ENCODE measurements around the gene ACOD1.
"Not testable (repeated sequence)": the region's sequence is repeated elsewhere in the genome, so short reads cannot be mapped to it uniquely, and the experiment has no call there.

ACOD1 gene

DNA sequence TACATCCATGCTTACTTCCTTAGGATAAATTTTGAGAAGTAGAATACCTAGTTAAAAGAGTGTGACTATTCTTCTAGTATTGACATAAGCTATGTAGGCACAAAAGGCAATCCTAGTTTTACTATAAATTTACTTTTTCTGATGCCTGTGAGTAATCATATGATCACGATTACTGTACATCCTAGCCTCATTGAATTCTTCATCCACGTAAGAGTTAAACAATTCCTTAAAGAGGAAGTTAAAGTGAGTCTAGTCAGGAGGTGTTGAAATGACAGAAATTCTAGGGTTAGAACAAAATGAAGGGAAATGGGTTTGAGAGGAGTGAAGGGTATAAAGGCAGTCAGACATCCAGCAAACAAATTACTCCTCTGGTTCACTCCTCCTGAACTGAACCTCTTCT lies at the start of gene ACOD1:
Gene ACOD1, plus strand, starts transcription at position 363 of the 400 bp plus-strand sequence. CDS start 48 bp downstream, outside the sequence.
- FAIRE-seq, result no peak

GRCh38 chr13:76899066-76899465 lies 49.2 kb upstream of the ACOD1 start:
- not testable (repeated sequence) for FAIRE-seq

DNA sequence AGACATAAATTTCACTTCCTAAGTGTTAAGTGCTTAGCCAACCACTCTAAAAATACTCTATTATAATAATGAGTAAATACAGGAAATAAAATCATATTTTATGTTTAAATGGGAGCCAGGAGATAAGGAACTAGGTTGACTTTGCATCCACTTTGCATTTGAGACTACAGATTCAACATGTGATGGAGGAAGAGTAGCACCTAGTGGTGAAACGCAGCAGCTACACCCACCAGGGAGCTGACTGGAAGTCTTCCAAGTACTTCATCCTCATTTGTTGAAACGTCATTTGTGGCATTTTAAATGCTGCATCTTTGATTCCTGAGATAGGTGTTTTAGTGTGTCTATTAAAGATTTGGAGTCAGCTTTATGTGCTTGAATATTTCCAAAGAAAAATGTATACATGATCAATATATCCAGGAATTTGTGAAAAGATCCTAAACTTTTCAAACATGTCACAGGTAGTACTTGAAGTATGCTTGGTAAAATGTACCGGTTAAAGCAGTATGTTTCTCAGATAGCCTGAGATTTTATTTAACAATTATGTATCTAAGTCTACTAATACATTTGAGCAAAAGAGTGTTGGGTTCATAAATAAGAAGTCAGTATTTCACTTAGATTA lies 44.7 kb upstream of the ACOD1 start:
- peak; percentile 14 for FAIRE-seq

DNA sequence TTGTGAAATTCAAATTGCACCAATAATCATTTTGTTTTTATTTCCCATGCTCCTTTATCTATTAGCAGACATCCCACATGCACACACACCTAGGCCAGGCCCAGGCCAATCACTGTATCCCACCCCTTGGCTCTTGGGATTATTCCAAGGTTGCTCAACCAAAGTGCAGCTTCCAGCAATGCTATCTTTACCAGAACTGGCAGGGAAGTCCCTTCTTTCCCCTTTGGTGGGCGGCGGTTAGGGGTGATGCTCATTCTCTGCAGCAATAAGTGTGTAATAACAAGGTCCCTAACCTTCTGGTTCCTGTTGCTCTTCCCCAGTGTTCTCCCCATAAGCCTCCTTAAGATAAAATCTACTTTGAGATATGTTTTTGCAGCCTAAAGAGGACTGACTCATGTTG lies 43.8 kb upstream of the ACOD1 start:
- no peak for FAIRE-seq

- no peak for FAIRE-seq
These were observed 35.8 kb upstream of the ACOD1 start for GRCh38 chr13:76912476-76912875.

- no peak for FAIRE-seq
These were observed 34.4 kb upstream of the ACOD1 start for GRCh38 chr13:76913898-76914297.

DNA sequence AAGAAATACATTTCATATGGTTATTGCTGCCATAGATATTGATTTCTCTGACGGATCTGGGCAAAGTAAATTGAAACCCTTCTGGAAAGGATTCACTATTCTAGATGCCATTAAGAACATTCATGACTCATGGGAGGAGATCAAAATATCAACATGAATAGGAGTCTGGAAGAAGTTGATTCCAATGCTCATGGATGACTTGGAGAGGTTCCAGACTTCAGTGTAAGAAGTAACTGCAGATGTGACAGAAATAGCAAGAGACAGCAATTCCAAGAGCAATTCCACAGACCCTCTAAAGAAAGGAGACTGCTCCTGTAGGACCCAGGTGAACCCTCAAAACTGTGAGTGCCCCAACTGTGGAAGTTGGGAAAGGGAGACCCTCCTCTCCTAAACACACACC lies 31.2 kb upstream of the ACOD1 start:
- no peak for FAIRE-seq

DNA sequence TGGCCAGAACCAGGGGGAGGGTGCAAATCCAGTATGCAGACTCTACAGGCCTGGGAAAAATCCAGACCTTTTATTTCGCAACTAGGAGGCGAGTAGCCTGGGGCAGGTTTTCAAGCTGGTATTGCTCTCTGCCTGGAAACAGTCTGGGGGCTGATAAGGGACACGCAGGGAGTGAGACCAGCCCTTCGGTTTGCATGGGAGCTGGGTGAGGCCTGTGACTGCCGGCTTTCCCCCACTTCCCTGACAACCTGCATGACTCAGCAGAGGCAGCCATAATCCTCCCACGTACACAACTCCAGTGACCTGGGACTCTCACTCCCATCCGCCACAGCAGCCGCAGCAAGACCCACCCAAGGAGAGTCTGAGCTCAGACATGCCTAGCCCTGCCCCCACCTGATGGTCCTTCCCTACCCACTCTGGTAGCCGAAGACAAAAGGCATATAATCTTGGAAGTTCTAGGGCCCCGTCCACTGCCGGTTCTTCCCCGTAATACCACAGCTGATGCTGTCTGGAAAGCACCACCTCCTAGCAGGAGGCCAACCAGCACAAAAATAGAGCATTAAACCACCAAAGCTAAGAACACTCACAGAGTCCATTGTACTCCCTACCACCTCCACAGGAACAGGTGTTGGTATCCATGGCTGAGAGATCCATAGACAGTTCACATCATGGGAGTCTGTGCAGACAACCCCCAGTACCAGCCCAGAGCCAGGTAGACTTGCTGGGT lies 30.4 kb upstream of the ACOD1 start:
- not testable (repeated sequence) for FAIRE-seq

DNA sequence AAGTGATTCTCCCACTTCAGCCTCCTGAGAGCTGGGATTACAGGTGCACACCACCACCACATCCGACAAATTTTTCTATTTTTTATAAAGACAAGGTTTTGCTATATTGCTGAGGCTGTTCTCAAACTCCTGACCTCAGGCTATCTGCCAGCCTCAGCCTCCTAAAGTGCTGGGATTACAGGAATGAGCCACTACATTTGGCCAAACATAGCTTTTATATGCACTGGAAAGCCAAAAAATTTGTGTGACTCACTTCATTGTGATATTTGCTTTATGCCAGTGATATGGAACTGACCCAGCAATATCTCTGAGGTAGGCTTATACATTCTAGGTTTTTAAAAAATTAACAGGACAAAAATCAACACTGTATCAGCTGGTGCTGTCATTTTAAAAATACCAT lies 26.8 kb upstream of the ACOD1 start:
- FAIRE-seq, result no peak

- no peak for FAIRE-seq
These were observed 23.2 kb upstream of the ACOD1 start for GRCh38 chr13:76925115-76925514.

DNA sequence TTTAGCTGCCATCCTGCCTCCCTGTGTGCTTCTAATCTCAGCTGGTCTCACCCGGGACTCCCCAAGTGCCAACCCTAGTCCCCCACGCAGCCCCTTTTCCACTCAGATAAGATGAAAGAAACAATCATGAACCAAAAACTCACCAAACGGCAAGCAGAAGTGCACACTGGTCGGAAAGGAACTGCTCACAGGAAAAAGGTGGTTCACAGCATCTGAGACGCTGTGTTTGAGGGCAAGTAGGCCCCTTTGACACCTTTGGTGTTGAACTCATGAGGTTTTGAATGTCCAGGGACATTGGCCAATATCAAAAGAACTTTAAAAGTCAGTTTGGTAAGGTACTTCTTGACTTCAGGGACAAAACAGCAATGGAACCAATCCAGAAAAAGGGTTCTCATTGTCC lies 20.4 kb upstream of the ACOD1 start:
- FAIRE-seq, result no peak

- FAIRE-seq, result no peak
These were observed 19.9 kb upstream of the ACOD1 start for GRCh38 chr13:76928456-76928855.

- FAIRE-seq, result no peak
These were observed 19.0 kb upstream of the ACOD1 start for GRCh38 chr13:76929320-76929719.

GRCh38 chr13:76929851-76930374 lies 18.4 kb upstream of the ACOD1 start:
- FAIRE-seq, result no peak

- FAIRE-seq, result no peak
These were observed 16.2 kb upstream of the ACOD1 start for GRCh38 chr13:76932076-76932475.

DNA sequence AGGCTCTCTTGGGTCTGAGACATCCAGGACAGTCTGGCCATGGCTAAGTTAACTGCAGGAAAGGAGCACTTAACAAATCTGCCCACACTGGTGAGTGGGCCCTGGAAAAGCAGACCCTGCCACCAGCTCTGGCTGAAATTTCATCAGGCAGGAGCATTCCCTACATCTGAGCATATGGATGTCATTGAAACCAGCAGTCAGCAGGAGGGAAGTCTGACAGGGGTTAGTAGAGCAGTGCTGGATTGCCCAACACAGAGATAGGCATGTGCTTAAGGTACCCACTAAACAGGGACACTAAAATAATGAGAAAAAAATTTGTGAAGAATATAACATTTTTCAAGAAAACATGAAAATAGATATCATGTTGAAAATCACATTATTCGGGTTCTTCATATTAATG lies 13.6 kb upstream of the ACOD1 start:
- no peak for FAIRE-seq

- FAIRE-seq, result no peak
These were observed 11.5 kb upstream of the ACOD1 start for GRCh38 chr13:76936763-76937162.

DNA sequence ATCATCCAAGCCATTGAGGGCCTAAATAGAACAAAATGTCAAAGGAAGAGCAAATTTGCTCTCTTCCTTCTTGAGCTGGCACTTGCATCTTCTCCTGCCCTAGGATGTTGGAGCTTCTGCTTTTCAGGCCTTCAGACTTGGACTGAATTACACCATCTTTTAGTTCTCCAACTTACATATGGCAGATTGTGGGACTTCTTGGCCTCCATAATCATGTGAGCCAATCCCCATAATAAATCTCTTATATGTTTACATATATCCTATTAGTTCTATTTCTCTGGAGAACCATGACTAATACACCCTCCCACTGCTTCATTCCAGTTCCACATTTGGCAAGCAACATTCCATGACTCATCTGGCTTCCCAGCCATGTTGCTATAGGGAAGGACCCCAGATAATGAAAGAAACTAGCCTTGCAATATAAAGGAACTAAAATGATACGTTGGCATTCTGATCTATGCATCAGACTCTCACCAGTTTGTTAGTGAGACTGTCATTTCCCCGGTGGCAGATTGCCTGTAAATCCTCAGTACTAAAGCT lies 11.0 kb upstream of the ACOD1 start:
- FAIRE-seq, result no peak

- FAIRE-seq, result no peak
These were observed 9.1 kb upstream of the ACOD1 start for GRCh38 chr13:76939215-76939614.

- no peak for FAIRE-seq
These were observed 5.9 kb upstream of the ACOD1 start for GRCh38 chr13:76942363-76942762.

- FAIRE-seq, result no peak
These were observed 4.7 kb upstream of the ACOD1 start for GRCh38 chr13:76943646-76944045.

DNA sequence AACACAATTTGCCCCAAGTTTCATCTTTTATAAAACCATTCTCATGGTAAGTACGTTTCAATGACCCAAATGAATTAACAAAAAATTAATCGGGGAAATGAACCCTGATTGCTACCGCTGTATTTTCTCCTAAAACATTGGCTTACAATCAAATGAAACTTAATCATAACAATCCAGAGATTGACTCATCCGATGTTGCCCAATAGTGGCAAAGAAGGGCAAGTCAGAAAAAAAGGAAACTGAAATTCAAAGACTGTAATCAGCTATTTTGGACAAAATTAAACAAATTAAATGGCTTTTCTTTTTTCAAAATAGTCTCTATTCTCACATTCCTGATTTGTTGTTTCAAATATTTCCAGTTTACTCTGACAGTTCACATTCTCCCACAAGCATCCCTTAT lies 3.9 kb upstream of the ACOD1 start:
- no peak for FAIRE-seq

GRCh38 chr13:76950101-76950500 lies 1.8 kb downstream of the ACOD1 start:
- FAIRE-seq, result no peak

DNA sequence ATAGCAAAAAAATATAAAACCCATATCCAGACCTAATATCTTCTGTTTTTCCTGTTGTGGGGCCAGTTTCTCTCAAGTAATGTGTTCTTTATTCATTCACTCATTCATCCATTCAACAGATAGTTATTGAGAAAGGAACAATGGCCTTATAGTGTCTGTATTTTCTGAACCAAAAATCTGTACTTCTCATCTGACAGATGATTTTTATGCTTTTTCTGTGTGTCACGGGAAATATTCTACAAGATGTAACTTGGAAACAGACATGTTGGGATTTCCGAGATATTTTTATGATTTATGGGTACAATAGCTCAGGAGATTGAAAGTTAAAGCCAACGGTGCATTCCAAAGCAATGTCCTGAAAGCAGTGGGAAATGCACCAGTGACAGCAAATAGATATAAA lies 5.7 kb downstream of the ACOD1 start:
- FAIRE-seq, result no peak

Data from colon (tissue), 2 donors.